ENCODE measurements around the gene TRIM7.
"Not testable (repeated sequence)": the region's sequence is repeated elsewhere in the genome, so short reads cannot be mapped to it uniquely, and the experiment has no call there.

TRIM7 gene

GRCh38 chr5:181189962-181190710 is 14.9 kb downstream of the TRIM7 start:
- H2AFZ ChIP-seq (ENCODE audit: low read depth, low read length) = peak overlapping the region; percentile 65
- H3K4me3 ChIP-seq (ENCODE audit: low read length) = peak overlapping the region; percentile 71
- peaks cover 22% of the 10 kb centered on the region for H3K4me1 ChIP-seq (ENCODE audit: insufficient read depth, low read length)
- no peaks in the 10 kb centered on the region for H3K36me3 ChIP-seq (ENCODE audit: insufficient read depth, low read length)
- no peaks in the 10 kb centered on the region for H3K9me3 ChIP-seq (ENCODE audit: low read length)
- H3K27me3 ChIP-seq (ENCODE audit: insufficient read depth, low read length) = no peaks in the 10 kb centered on the region

GRCh38 chr5:181189363-181189961 is 15.5 kb downstream of the TRIM7 start:
- H3K36me3 ChIP-seq (ENCODE audit: insufficient read depth, low read length) = no peaks in the 10 kb centered on the region
- H3K9me3 ChIP-seq (ENCODE audit: low read length) = no peaks in the 10 kb centered on the region
- H2AFZ ChIP-seq (ENCODE audit: low read depth, low read length) = peak overlapping the region; percentile 65
- H3K4me3 ChIP-seq (ENCODE audit: low read length) = peak overlapping the region; percentile 71
- H3K27me3 ChIP-seq (ENCODE audit: insufficient read depth, low read length) = no peaks in the 10 kb centered on the region
- peaks cover 22% of the 10 kb centered on the region for H3K4me1 ChIP-seq (ENCODE audit: insufficient read depth, low read length)

- no peaks in the 10 kb centered on the region for H3K36me3 ChIP-seq (ENCODE audit: insufficient read depth, low read length)
- peak overlapping the region; percentile 65 for H2AFZ ChIP-seq (ENCODE audit: low read depth, low read length)
- H3K9me3 ChIP-seq (ENCODE audit: low read length) = no peaks in the 10 kb centered on the region
- H3K4me1 ChIP-seq (ENCODE audit: insufficient read depth, low read length) = peaks cover 22% of the 10 kb centered on the region
- H3K4me3 ChIP-seq (ENCODE audit: low read length) = peak overlapping the region; percentile 71
- no peaks in the 10 kb centered on the region for H3K27me3 ChIP-seq (ENCODE audit: insufficient read depth, low read length)
Observed at GRCh38 chr5:181188700-181189362, 16.2 kb downstream of the TRIM7 start.

GRCh38 chr5:181187500-181188213 is 17.3 kb downstream of the TRIM7 start:
- no peaks in the 10 kb centered on the region for H3K36me3 ChIP-seq (ENCODE audit: insufficient read depth, low read length)
- H3K9me3 ChIP-seq (ENCODE audit: low read length) = no peaks in the 10 kb centered on the region
- no peaks in the 10 kb centered on the region for H3K27me3 ChIP-seq (ENCODE audit: insufficient read depth, low read length)
- no peak overlapping the region for H2AFZ ChIP-seq (ENCODE audit: low read depth, low read length)
- peak overlapping the region; percentile 44 for H3K4me3 ChIP-seq (ENCODE audit: low read length)
- H3K4me1 ChIP-seq (ENCODE audit: insufficient read depth, low read length) = peaks cover 22% of the 10 kb centered on the region

GRCh38 chr5:181186986-181187499 is 18.0 kb downstream of the TRIM7 start:
- Histone ChIP-seq H2AFZ (ENCODE audit: low read depth, low read length) (no peak overlapping the region), H3K27me3 (ENCODE audit: insufficient read depth, low read length) (no peaks in the 10 kb centered on the region), H3K36me3 (ENCODE audit: insufficient read depth, low read length) (no peaks in the 10 kb centered on the region), H3K4me3 (ENCODE audit: low read length) (peak overlapping the region; percentile 44), H3K4me1 (ENCODE audit: insufficient read depth, low read length) (peaks cover 22% of the 10 kb centered on the region), H3K9me3 (ENCODE audit: low read length) (no peaks in the 10 kb centered on the region)

- Histone ChIP-seq H2AFZ (ENCODE audit: low read depth, low read length) (no peak overlapping the region), H3K9me3 (ENCODE audit: low read length) (no peaks in the 10 kb centered on the region), H3K4me3 (ENCODE audit: low read length) (no peak overlapping the region), H3K27me3 (ENCODE audit: insufficient read depth, low read length) (no peaks in the 10 kb centered on the region), H3K4me1 (ENCODE audit: insufficient read depth, low read length) (peaks cover 18% of the 10 kb centered on the region), H3K36me3 (ENCODE audit: insufficient read depth, low read length) (no peaks in the 10 kb centered on the region)
Observed at GRCh38 chr5:181186022-181186421, 19.0 kb downstream of the TRIM7 start.

GRCh38 chr5:181185560-181185959 is 19.4 kb downstream of the TRIM7 start:
- Histone ChIP-seq H2AFZ (ENCODE audit: low read depth, low read length) (no peak overlapping the region), H3K4me1 (ENCODE audit: insufficient read depth, low read length) (peaks cover 14% of the 10 kb centered on the region), H3K4me3 (ENCODE audit: low read length) (no peak overlapping the region), H3K27me3 (ENCODE audit: insufficient read depth, low read length) (no peaks in the 10 kb centered on the region), H3K9me3 (ENCODE audit: low read length) (no peaks in the 10 kb centered on the region), H3K36me3 (ENCODE audit: insufficient read depth, low read length) (no peaks in the 10 kb centered on the region)

- Histone ChIP-seq H3K9me3 (ENCODE audit: low read length) (no peaks in the 10 kb centered on the region), H2AFZ (ENCODE audit: low read depth, low read length) (no peak overlapping the region), H3K27me3 (ENCODE audit: insufficient read depth, low read length) (no peaks in the 10 kb centered on the region), H3K36me3 (ENCODE audit: insufficient read depth, low read length) (no peaks in the 10 kb centered on the region), H3K4me3 (ENCODE audit: low read length) (no peak overlapping the region), H3K4me1 (ENCODE audit: insufficient read depth, low read length) (peaks cover 7% of the 10 kb centered on the region)
Observed at GRCh38 chr5:181184845-181185216, 20.2 kb downstream of the TRIM7 start.

- Histone ChIP-seq H3K9me3 (ENCODE audit: low read length) (no peaks in the 10 kb centered on the region), H3K4me1 (ENCODE audit: insufficient read depth, low read length) (no peaks in the 10 kb centered on the region), H3K27me3 (ENCODE audit: insufficient read depth, low read length) (no peaks in the 10 kb centered on the region), H2AFZ (ENCODE audit: low read depth, low read length) (no peak overlapping the region), H3K4me3 (ENCODE audit: low read length) (no peak overlapping the region), H3K36me3 (ENCODE audit: insufficient read depth, low read length) (no peaks in the 10 kb centered on the region)
Observed at GRCh38 chr5:181182651-181183050, 22.3 kb downstream of the TRIM7 start.

- H3K4me3 ChIP-seq (ENCODE audit: low read length) = no peak overlapping the region
- H2AFZ ChIP-seq (ENCODE audit: low read depth, low read length) = no peak overlapping the region
- H3K4me1 ChIP-seq (ENCODE audit: insufficient read depth, low read length) = no peaks in the 10 kb centered on the region
- H3K9me3 ChIP-seq (ENCODE audit: low read length) = no peaks in the 10 kb centered on the region
- no peaks in the 10 kb centered on the region for H3K27me3 ChIP-seq (ENCODE audit: insufficient read depth, low read length)
- no peaks in the 10 kb centered on the region for H3K36me3 ChIP-seq (ENCODE audit: insufficient read depth, low read length)
Observed at GRCh38 chr5:181181650-181182565, 23.1 kb downstream of the TRIM7 start.

GRCh38 chr5:181177559-181177958 is 27.4 kb downstream of the TRIM7 start:
- not testable (repeated sequence) for H3K4me3 ChIP-seq (ENCODE audit: low read length); H3K36me3 ChIP-seq (ENCODE audit: insufficient read depth, low read length); H2AFZ ChIP-seq (ENCODE audit: low read depth, low read length); H3K4me1 ChIP-seq (ENCODE audit: insufficient read depth, low read length); H3K9me3 ChIP-seq (ENCODE audit: low read length)
- peaks cover 22% of the 10 kb centered on the region for H3K27me3 ChIP-seq (ENCODE audit: insufficient read depth, low read length)

GRCh38 chr5:181176254-181176952 is 28.6 kb downstream of the TRIM7 start:
- H3K27me3 ChIP-seq (ENCODE audit: insufficient read depth, low read length) = peaks cover 33% of the 10 kb centered on the region
- H3K36me3 ChIP-seq (ENCODE audit: insufficient read depth, low read length) = no peaks in the 10 kb centered on the region
- no peak overlapping the region for H2AFZ ChIP-seq (ENCODE audit: low read depth, low read length)
- H3K4me3 ChIP-seq (ENCODE audit: low read length) = no peak overlapping the region
- H3K9me3 ChIP-seq (ENCODE audit: low read length) = no peaks in the 10 kb centered on the region
- H3K4me1 ChIP-seq (ENCODE audit: insufficient read depth, low read length) = no peaks in the 10 kb centered on the region

Measured in neuron (in vitro differentiated cells).